Lung (tissue), 12 donors: ENCODE data around the gene LMF1. TPM values are rescaled to one million over a fixed set of nuclear protein-coding genes. Genes with fewer than 3 reads are reported as not detected.

Source experiments
- ATAC-seq: fragments of 200-7000 bp; cut with Tn5 transposase; one replicate; pipeline ENCODE4 v1.9.1; 2020; ENCODE audit warnings: moderate number of reproducible peaks; ENCODE audit not compliant: insufficient read depth, low FRiP score
- DNase-seq, 3 donors: peaks; one replicate each; pipeline ENCODE4 v3.0.0-alpha.2; 2013 to 2017
- H3K27ac ChIP-seq, 2 donors: one replicate each; pipeline ENCODE4 v1.5.1; 2013; ENCODE audit warnings: mild to moderate bottlenecking in 2 of 2, moderate library complexity in 2 of 2, control low read depth in 1 of 2, inconsistent platforms in 1 of 2, low read depth in 1 of 2, low read length in 1 of 2
- H3K27me3 ChIP-seq, 3 donors: one replicate each; pipeline ENCODE4 v1.5.1; 2013; ENCODE audit warnings: low read length in 2 of 3; ENCODE audit not compliant: control insufficient read depth in 3 of 3, insufficient read depth in 3 of 3
- H3K36me3 ChIP-seq, 4 donors: one replicate each; pipeline ENCODE4 v1.5.1; 2013; ENCODE audit warnings: low read length in 4 of 4, mild to moderate bottlenecking in 1 of 4, moderate library complexity in 1 of 4; ENCODE audit not compliant: control insufficient read depth in 4 of 4, insufficient read depth in 4 of 4
- H3K4me1 ChIP-seq, 5 donors: one replicate each; pipeline ENCODE4 v1.5.1; 2013; ENCODE audit warnings: low read length in 5 of 5, mild to moderate bottlenecking in 2 of 5, moderate library complexity in 1 of 5; ENCODE audit not compliant: control insufficient read depth in 5 of 5, insufficient read depth in 5 of 5
- H3K4me3 ChIP-seq: one replicate; pipeline ENCODE4 v1.5.1; 2013; ENCODE audit warnings: mild to moderate bottlenecking, control low read depth, moderate library complexity
- H3K9ac ChIP-seq, 2 donors: one replicate each; pipeline ENCODE4 v1.5.1; 2013; ENCODE audit warnings: low read length in 2 of 2, control low read depth in 1 of 2; ENCODE audit not compliant: insufficient read depth in 1 of 2
- H3K9me3 ChIP-seq, 4 donors: one replicate each; pipeline ENCODE4 v1.5.1; 2013; ENCODE audit warnings: low read length in 3 of 4, mild to moderate bottlenecking in 1 of 4, moderate library complexity in 1 of 4; ENCODE audit not compliant: control insufficient read depth in 4 of 4, insufficient read depth in 3 of 4
- CTCF ChIP-seq: IDR thresholded peaks from 2 replicates; pipeline ENCODE4 v1.5.1; 2012; ENCODE audit warnings: mild to moderate bottlenecking; ENCODE audit errors: control extremely low read depth, extremely low read depth
- WGBS, 2 donors: extraction: QIAGEN DNeasy Blood & Tissue Kit; methylation state at CpG; one replicate each; pipeline ENCODE4 v1.1.7; 2013; 5-methylcytosine and 5-hydroxymethylcytosine counted together
- polyA plus RNA-seq, 2 donors: library from polyadenylated mRNA; stranded (reverse); fragments of 200-250 nt; gene quantifications; one replicate each; pipeline ENCODE4 v1.2.1, GENCODE V29; 2013
- total RNA-seq, 2 donors: library from RNA; depleted of rRNA in 1 of 2; stranded (reverse); fragments of >200 nt in 1 of 2; gene quantifications; one replicate each; pipeline ENCODE4 v1.2.1, GENCODE V29; 2014 to 2021
- donor health status: control.
- donor health status: control.
- donor health status: Bipolar disorder and iron deficiency.
- donor health status: healthy.
- donor health status: DM: yes; HTN: yes; CAD: no.

Gene LMF1
- total and polyA plus RNA-seq, 4 donors, result 9.1 to 23.7 (median 20.6) TPM

GRCh38 chr16:930511-930910, 40.3 kb downstream of the LMF1 start:
- peaks cover 0 to 3% (median 0%) of the 10 kb centered on the region in 4 donors for H3K9me3 ChIP-seq
- no peaks in the 10 kb centered on the region for H3K4me1 ChIP-seq
- H3K9ac ChIP-seq, result no peak overlapping the region
- no peaks in the 10 kb centered on the region for H3K27me3 ChIP-seq
- H3K27ac ChIP-seq, result no peak overlapping the region
- DNase-seq, result no peak
- WGBS, 2 donors, result 94 to 95% methylated on average over 17 of the region's 17 CpGs
- ATAC-seq, result no peak
- no peak overlapping the region for H3K4me3 ChIP-seq
- TF ChIP-seq CTCF, result no peak
- peaks cover 0 to 26% (median 7%) of the 10 kb centered on the region in 4 donors for H3K36me3 ChIP-seq

GRCh38 chr16:930076-930475, 40.7 kb downstream of the LMF1 start:
- no peak for DNase-seq
- peaks cover 0 to 26% (median 7%) of the 10 kb centered on the region in 4 donors for H3K36me3 ChIP-seq

GRCh38 chr16:929227-930073, 41.3 kb downstream of the LMF1 start:
- Histone ChIP-seq H3K9me3 (peaks cover 0 to 3% (median 0%) of the 10 kb centered on the region in 4 donors), H3K27ac (no peak overlapping the region), H3K27me3 (no peaks in the 10 kb centered on the region), H3K9ac (no peak overlapping the region), H3K4me3 (no peak overlapping the region), H3K4me1 (no peaks in the 10 kb centered on the region), H3K36me3 (peaks cover 0 to 26% (median 7%) of the 10 kb centered on the region in 4 donors)
- DNase-seq (no peak), ATAC-seq (no peak)
- TF ChIP-seq CTCF, result no peak
- 89 to 90% methylated on average over 45 of the region's 45 CpGs for WGBS, 2 donors

More at GRCh38 chr16:930076-930475, 40.7 kb downstream of the LMF1 start:
- no peak for ATAC-seq
- peaks cover 0 to 3% (median 0%) of the 10 kb centered on the region in 4 donors for H3K9me3 ChIP-seq
- no peak overlapping the region for H3K9ac ChIP-seq
- H3K27me3 ChIP-seq, result no peaks in the 10 kb centered on the region
- no peak overlapping the region for H3K4me3 ChIP-seq
- H3K4me1 ChIP-seq, result no peaks in the 10 kb centered on the region
- 84 to 92% methylated on average over 20 of the region's 20 CpGs for WGBS, 2 donors
- H3K27ac ChIP-seq, result no peak overlapping the region
- no peak for TF ChIP-seq CTCF
